Spleen (tissue), 3 donors: ENCODE results near the gene TOMM6.

Experiments used
- POLR2A ChIP-seq, 3 donors: fragments of 450-650 bp; IDR thresholded peaks; one replicate each; pipeline ENCODE4 v1.5.1; 2017; ENCODE audit warnings: antibody characterized with exemption in 3 of 3, mild to moderate bottlenecking in 1 of 3
- POLR2AphosphoS5 ChIP-seq, 3 donors: sonication (generic); formaldehyde crosslinking; IDR thresholded peaks; one replicate each; pipeline ENCODE4 v1.5.1; 2017; ENCODE audit warnings: antibody characterized with exemption in 3 of 3

GRCh38 chr6:41815587-41815986 lies 28.1 kb downstream of the TOMM6 start:
- no peak for TF ChIP-seq POLR2AphosphoS5 (IDR thresholded peaks at IDR 0.05)
- TF ChIP-seq POLR2A (IDR thresholded peaks at IDR 0.05) = no peak
